ENCODE data around the gene HLA-DMA.

- no peak for TF ChIP-seq CTCF (IDR thresholded peaks at IDR 0.05)
- no peak for TF ChIP-seq POLR2A (IDR thresholded peaks at IDR 0.05)
Observed at GRCh38 chr6:32938494-32938893, 14.4 kb downstream of the HLA-DMA start.
